ENCODE results near the gene DISP2.

DISP2 gene

GRCh38 chr15:40366457-40367370 is 8.7 kb downstream of the DISP2 start:
- Histone ChIP-seq H3K27ac (ENCODE audit: low read length) (peak overlapping the region; percentile 91), H3K9me3 (ENCODE audit: control insufficient read depth in 2 of 2, low read length in 2 of 2) (no peaks in the 10 kb centered on the region), H3K4me1 (ENCODE audit: control insufficient read depth, insufficient read depth, low read length) (peaks cover 23% of the 10 kb centered on the region), H3K9ac (ENCODE audit: low read length in 2 of 2) (peak overlapping the region; percentile 15 to 21), H3K27me3 (ENCODE audit: control insufficient read depth in 1 of 2, insufficient read depth in 2 of 2, low read length in 2 of 2) (no peaks in the 10 kb centered on the region), H3K4me3 (ENCODE audit: low read length in 2 of 2) (peak overlapping the region in 1 of 2 donors; percentile 35), H3K36me3 (ENCODE audit: control insufficient read depth in 2 of 2, insufficient read depth in 2 of 2, low read length in 2 of 2) (no peaks in the 10 kb centered on the region)

GRCh38 chr15:40367371-40367685 is 9.3 kb downstream of the DISP2 start:
- peak overlapping the region; percentile 36 to 66 for H3K4me3 ChIP-seq (ENCODE audit: low read length in 2 of 2)
- peak overlapping the region; percentile 91 for H3K27ac ChIP-seq (ENCODE audit: low read length)
- H3K9me3 ChIP-seq (ENCODE audit: control insufficient read depth in 2 of 2, low read length in 2 of 2): no peaks in the 10 kb centered on the region
- no peaks in the 10 kb centered on the region for H3K27me3 ChIP-seq (ENCODE audit: control insufficient read depth in 1 of 2, insufficient read depth in 2 of 2, low read length in 2 of 2)
- peaks cover 23% of the 10 kb centered on the region for H3K4me1 ChIP-seq (ENCODE audit: control insufficient read depth, insufficient read depth, low read length)
- no peaks in the 10 kb centered on the region for H3K36me3 ChIP-seq (ENCODE audit: control insufficient read depth in 2 of 2, insufficient read depth in 2 of 2, low read length in 2 of 2)
- H3K9ac ChIP-seq (ENCODE audit: low read length in 2 of 2): peak overlapping the region; percentile 15 to 42

GRCh38 chr15:40367686-40368611 is 9.9 kb downstream of the DISP2 start:
- Histone ChIP-seq H3K27ac (ENCODE audit: low read length) (peak overlapping the region; percentile 91), H3K9ac (ENCODE audit: low read length in 2 of 2) (peak overlapping the region; percentile 22 to 42), H3K4me1 (ENCODE audit: control insufficient read depth, insufficient read depth, low read length) (peaks cover 23% of the 10 kb centered on the region), H3K36me3 (ENCODE audit: control insufficient read depth in 2 of 2, insufficient read depth in 2 of 2, low read length in 2 of 2) (no peaks in the 10 kb centered on the region), H3K9me3 (ENCODE audit: control insufficient read depth in 2 of 2, low read length in 2 of 2) (no peaks in the 10 kb centered on the region), H3K27me3 (ENCODE audit: control insufficient read depth in 1 of 2, insufficient read depth in 2 of 2, low read length in 2 of 2) (no peaks in the 10 kb centered on the region), H3K4me3 (ENCODE audit: low read length in 2 of 2) (peak overlapping the region; percentile 36 to 66)

GRCh38 chr15:40368719-40369473 is 10.9 kb downstream of the DISP2 start:
- no peaks in the 10 kb centered on the region for H3K27me3 ChIP-seq (ENCODE audit: control insufficient read depth in 1 of 2, insufficient read depth in 2 of 2, low read length in 2 of 2)
- H3K9ac ChIP-seq (ENCODE audit: low read length in 2 of 2): peak overlapping the region in 1 of 2 donors; percentile 22
- no peak overlapping the region for H3K4me3 ChIP-seq (ENCODE audit: low read length in 2 of 2)
- no peaks in the 10 kb centered on the region for H3K36me3 ChIP-seq (ENCODE audit: control insufficient read depth in 2 of 2, insufficient read depth in 2 of 2, low read length in 2 of 2)
- H3K9me3 ChIP-seq (ENCODE audit: control insufficient read depth in 2 of 2, low read length in 2 of 2): no peaks in the 10 kb centered on the region
- no peak overlapping the region for H3K27ac ChIP-seq (ENCODE audit: low read length)
- peaks cover 23% of the 10 kb centered on the region for H3K4me1 ChIP-seq (ENCODE audit: control insufficient read depth, insufficient read depth, low read length)

GRCh38 chr15:40369474-40369869 is 11.5 kb downstream of the DISP2 start:
- no peak overlapping the region for H3K27ac ChIP-seq (ENCODE audit: low read length)
- peaks cover 23% of the 10 kb centered on the region for H3K4me1 ChIP-seq (ENCODE audit: control insufficient read depth, insufficient read depth, low read length)

GRCh38 chr15:40369971-40370370 is 12.0 kb downstream of the DISP2 start:
- no peaks in the 10 kb centered on the region for H3K9me3 ChIP-seq (ENCODE audit: control insufficient read depth in 2 of 2, low read length in 2 of 2)

More at GRCh38 chr15:40369474-40369869, 11.5 kb downstream of the DISP2 start:
- Histone ChIP-seq H3K27me3 (ENCODE audit: control insufficient read depth in 1 of 2, insufficient read depth in 2 of 2, low read length in 2 of 2) (no peaks in the 10 kb centered on the region), H3K9ac (ENCODE audit: low read length in 2 of 2) (no peak overlapping the region), H3K4me3 (ENCODE audit: low read length in 2 of 2) (no peak overlapping the region), H3K9me3 (ENCODE audit: control insufficient read depth in 2 of 2, low read length in 2 of 2) (no peaks in the 10 kb centered on the region), H3K36me3 (ENCODE audit: control insufficient read depth in 2 of 2, insufficient read depth in 2 of 2, low read length in 2 of 2) (no peaks in the 10 kb centered on the region)

GRCh38 chr15:40372981-40373380 is 15.0 kb downstream of the DISP2 start:
- H3K4me3 ChIP-seq (ENCODE audit: low read length in 2 of 2): no peak overlapping the region
- H3K36me3 ChIP-seq (ENCODE audit: control insufficient read depth in 2 of 2, insufficient read depth in 2 of 2, low read length in 2 of 2): no peaks in the 10 kb centered on the region
- H3K4me1 ChIP-seq (ENCODE audit: control insufficient read depth, insufficient read depth, low read length): peaks cover 6% of the 10 kb centered on the region
- no peaks in the 10 kb centered on the region for H3K9me3 ChIP-seq (ENCODE audit: control insufficient read depth in 2 of 2, low read length in 2 of 2)
- H3K27ac ChIP-seq (ENCODE audit: low read length): no peak overlapping the region
- H3K9ac ChIP-seq (ENCODE audit: low read length in 2 of 2): no peak overlapping the region
- H3K27me3 ChIP-seq (ENCODE audit: control insufficient read depth in 1 of 2, insufficient read depth in 2 of 2, low read length in 2 of 2): no peaks in the 10 kb centered on the region

More at GRCh38 chr15:40369971-40370370, 12.0 kb downstream of the DISP2 start:
- H3K4me3 ChIP-seq (ENCODE audit: low read length in 2 of 2): no peak overlapping the region
- H3K27me3 ChIP-seq (ENCODE audit: control insufficient read depth in 1 of 2, insufficient read depth in 2 of 2, low read length in 2 of 2): no peaks in the 10 kb centered on the region
- no peak overlapping the region for H3K9ac ChIP-seq (ENCODE audit: low read length in 2 of 2)
- no peaks in the 10 kb centered on the region for H3K36me3 ChIP-seq (ENCODE audit: control insufficient read depth in 2 of 2, insufficient read depth in 2 of 2, low read length in 2 of 2)
- H3K27ac ChIP-seq (ENCODE audit: low read length): no peak overlapping the region
- peaks cover 23% of the 10 kb centered on the region for H3K4me1 ChIP-seq (ENCODE audit: control insufficient read depth, insufficient read depth, low read length)

- Histone ChIP-seq H3K4me1 (ENCODE audit: control insufficient read depth, insufficient read depth, low read length) (no peaks in the 10 kb centered on the region), H3K36me3 (ENCODE audit: control insufficient read depth in 2 of 2, insufficient read depth in 2 of 2, low read length in 2 of 2) (no peaks in the 10 kb centered on the region), H3K9ac (ENCODE audit: low read length in 2 of 2) (no peak overlapping the region), H3K27ac (ENCODE audit: low read length) (no peak overlapping the region), H3K4me3 (ENCODE audit: low read length in 2 of 2) (no peak overlapping the region), H3K27me3 (ENCODE audit: control insufficient read depth in 1 of 2, insufficient read depth in 2 of 2, low read length in 2 of 2) (no peaks in the 10 kb centered on the region), H3K9me3 (ENCODE audit: control insufficient read depth in 2 of 2, low read length in 2 of 2) (no peaks in the 10 kb centered on the region)
Observed at GRCh38 chr15:40377606-40378005, 19.6 kb downstream of the DISP2 start.

GRCh38 chr15:40379374-40379773 is 21.4 kb downstream of the DISP2 start:
- Histone ChIP-seq H3K27ac (ENCODE audit: low read length) (no peak overlapping the region), H3K9me3 (ENCODE audit: control insufficient read depth in 2 of 2, low read length in 2 of 2) (no peaks in the 10 kb centered on the region), H3K27me3 (ENCODE audit: control insufficient read depth in 1 of 2, insufficient read depth in 2 of 2, low read length in 2 of 2) (no peaks in the 10 kb centered on the region), H3K9ac (ENCODE audit: low read length in 2 of 2) (no peak overlapping the region), H3K36me3 (ENCODE audit: control insufficient read depth in 2 of 2, insufficient read depth in 2 of 2, low read length in 2 of 2) (no peaks in the 10 kb centered on the region), H3K4me3 (ENCODE audit: low read length in 2 of 2) (no peak overlapping the region), H3K4me1 (ENCODE audit: control insufficient read depth, insufficient read depth, low read length) (peaks cover 6% of the 10 kb centered on the region)

GRCh38 chr15:40379853-40380252 is 21.8 kb downstream of the DISP2 start:
- no peaks in the 10 kb centered on the region for H3K9me3 ChIP-seq (ENCODE audit: control insufficient read depth in 2 of 2, low read length in 2 of 2)
- peaks cover 6% of the 10 kb centered on the region for H3K4me1 ChIP-seq (ENCODE audit: control insufficient read depth, insufficient read depth, low read length)
- H3K36me3 ChIP-seq (ENCODE audit: control insufficient read depth in 2 of 2, insufficient read depth in 2 of 2, low read length in 2 of 2): no peaks in the 10 kb centered on the region
- no peak overlapping the region for H3K9ac ChIP-seq (ENCODE audit: low read length in 2 of 2)
- no peak overlapping the region for H3K4me3 ChIP-seq (ENCODE audit: low read length in 2 of 2)
- H3K27me3 ChIP-seq (ENCODE audit: control insufficient read depth in 1 of 2, insufficient read depth in 2 of 2, low read length in 2 of 2): no peaks in the 10 kb centered on the region
- H3K27ac ChIP-seq (ENCODE audit: low read length): no peak overlapping the region
